GM21528 (cell line): ENCODE results near the gene PRDM16.

Source experiments
- ATAC-seq: cut with Tn5 transposase; IDR thresholded peaks from one replicate; pipeline ENCODE4 v1.9.1; 2021; ENCODE audit warnings: mild to moderate bottlenecking, moderate library complexity; ENCODE audit not compliant: unreplicated experiment, low FRiP score

PRDM16 gene

DNA sequence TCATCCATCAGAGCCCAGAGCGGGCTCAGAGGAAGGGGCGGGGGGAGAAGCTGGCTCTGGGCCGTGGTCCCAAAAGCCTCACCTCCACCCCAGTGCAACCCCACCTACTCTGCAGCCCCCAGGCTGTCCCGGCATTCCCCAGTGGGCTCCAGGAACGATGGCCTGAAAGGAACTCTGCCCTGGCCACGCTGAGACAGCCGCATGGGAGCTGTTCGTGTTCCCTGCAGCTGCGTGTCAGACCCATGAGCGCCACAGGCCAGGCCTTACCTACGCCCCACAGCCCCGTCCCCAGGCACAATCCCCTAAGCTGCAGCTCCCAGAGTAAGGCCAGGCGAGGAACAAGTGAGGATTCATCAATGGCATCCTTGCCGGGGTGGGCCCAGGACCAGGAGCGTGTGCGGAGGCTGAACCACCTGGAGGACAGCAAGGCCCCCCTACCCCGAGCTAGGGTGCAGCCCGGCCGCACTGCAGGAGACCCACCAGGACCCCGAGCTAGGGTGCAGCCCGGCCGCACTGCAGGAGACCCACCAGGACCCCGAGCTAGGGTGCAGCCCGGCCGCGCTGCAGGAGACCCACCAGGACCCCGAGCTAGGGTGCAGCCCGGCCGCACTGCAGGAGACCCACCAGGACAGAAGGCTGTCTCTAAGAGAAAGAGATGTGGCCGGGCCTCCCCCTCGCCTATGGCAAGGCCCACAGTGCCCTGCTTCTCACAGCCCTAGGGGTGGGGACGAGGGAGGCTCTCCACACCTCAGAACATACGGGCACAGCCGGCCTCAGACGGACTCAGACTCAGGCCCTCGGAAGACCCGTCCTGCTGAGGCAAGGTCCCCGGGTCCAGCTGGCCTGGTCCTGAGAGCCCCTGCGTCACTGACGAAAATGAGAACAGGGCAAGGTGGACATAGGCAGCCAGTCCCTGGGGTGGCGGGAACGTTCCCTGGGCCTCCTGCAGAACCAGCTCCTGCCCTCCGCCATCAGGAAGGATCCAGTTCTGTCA, 359.0 kb downstream of the PRDM16 start:
- no peak for ATAC-seq

DNA sequence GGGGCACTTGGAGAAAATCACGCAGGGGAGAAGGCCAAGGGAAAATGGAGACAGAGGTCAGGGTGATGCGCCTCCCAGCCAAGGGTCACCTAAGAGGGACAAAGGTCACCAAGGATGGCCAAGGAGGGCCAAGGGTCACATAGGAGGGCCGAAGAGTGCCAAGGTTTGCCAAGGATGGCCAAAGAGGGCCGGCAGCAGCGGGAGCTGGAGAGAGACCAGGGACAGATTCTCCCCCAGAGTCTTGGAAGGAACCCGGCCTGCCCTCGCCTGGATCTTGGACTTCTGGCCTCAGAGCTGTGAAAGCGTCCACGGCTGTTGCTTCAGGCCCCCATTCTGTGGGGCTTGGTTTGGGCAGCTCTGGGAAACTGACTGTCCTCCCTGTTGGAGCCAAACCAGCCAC, 359.9 kb downstream of the PRDM16 start:
- no peak for ATAC-seq

DNA sequence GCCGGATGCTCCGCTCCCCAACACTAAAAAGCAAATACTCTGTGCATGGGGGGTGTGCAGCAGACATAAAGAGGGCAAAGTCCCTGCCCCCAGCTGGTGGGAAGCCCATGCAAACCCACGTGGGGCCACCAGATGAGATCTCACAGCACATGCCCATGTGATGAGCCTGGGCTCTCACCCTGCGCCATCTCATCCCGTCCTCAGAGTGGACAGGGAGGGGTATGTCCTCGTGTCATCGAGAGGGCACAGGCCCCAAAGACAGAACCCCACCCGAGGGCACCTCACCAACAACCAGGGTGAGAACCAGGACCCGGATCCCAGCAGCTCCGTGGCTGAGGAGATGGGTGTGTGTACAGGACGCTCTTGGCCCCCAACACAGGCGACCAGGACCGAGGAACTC, 360.3 kb downstream of the PRDM16 start:
- no peak for ATAC-seq

DNA sequence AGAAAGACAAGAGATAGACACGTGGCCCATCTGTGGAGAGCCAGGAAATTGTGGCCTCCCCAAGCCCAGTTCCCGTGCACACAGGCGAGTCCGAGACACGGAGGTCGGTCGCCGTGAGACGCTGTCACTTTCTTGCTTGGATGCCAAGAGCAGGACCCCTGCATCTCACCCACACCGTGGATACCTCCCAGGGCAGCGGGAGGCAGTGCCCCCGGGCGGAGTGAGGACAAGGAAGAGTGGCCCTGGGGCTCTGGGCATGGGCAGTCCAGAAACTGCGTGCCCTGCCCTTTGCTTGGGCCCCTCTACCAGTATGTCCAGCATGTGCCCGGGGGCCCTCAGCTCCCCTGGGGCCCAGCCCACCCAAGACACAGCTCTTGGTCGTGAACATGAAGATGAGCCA, 360.8 kb downstream of the PRDM16 start:
- no peak for ATAC-seq

DNA sequence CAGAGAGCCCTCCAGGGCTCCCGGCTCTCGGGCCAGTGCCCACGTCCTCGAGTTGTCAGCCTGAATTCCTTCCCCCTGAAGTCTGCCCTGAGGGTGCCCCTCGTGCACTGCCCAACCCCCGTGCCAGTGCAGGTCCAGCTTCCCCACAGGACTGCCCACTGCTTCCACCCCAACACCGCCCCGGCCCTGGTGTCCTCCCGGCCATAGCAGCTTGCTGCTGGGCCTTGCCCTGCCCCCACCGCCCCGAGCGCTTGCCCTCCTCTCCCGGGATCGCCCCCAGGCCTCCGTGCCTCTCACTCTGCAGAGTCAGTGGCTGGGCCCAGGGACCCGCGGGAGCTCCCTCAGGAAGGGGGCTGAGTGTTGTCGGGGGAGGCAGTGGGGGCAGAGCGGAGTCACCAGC, 361.4 kb downstream of the PRDM16 start:
- no peak for ATAC-seq

DNA sequence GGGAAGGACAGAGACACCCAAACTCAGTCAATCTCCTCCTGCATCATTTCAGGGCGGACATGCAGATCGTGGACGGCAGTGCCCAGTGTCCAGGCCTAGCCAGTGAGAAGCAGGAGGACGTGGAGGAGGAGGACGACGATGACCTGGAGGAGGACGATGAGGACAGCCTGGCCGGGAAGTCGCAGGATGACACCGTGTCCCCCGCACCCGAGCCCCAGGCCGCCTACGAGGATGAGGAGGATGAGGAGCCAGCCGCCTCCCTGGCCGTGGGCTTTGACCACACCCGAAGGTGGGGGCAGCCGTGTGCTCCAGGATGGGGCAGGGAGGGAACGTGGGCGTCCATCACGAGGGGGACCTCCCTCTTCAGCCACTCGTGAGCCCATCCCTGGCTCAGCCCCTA, 361.8 kb downstream of the PRDM16 start:
- ATAC-seq: no peak

DNA sequence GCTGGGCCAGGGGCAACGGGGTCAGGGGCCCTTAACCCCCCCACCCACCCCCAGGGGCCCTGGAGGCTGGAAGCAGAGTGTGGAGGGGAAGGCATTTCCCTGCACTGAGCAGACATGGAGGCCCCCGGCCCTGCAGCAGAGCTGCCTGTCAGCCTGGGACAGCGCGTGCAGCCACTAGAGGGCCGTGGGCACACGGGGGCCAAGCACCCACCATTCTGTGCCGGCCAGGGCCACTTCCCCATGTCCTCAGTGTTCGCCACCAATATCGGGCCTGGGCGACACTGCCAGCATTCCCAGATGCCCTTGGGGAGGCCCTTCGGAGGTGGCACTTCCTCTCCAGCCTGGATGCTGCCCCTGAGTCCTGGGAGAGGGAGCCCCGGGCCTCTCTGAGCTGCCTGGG, 362.3 kb downstream of the PRDM16 start:
- ATAC-seq: no peak

DNA sequence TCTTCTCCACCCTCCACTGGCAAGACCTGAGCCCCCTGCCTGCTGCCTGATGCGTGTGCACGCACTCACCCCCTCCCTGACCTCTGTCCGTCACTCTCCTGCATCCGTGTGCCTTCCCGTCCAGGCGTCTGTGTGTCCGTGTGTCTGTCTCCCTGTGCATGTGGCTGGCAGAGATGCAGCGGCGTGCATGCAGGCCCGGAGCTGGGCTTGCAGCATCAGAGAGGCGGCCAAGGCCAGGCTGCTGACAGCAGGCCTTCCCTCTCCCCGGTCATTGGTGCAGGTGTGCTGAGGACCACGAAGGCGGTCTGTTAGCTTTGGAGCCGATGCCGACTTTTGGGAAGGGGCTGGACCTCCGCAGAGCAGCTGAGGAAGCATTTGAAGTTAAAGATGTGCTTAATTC, 362.7 kb downstream of the PRDM16 start:
- no peak for ATAC-seq

DNA sequence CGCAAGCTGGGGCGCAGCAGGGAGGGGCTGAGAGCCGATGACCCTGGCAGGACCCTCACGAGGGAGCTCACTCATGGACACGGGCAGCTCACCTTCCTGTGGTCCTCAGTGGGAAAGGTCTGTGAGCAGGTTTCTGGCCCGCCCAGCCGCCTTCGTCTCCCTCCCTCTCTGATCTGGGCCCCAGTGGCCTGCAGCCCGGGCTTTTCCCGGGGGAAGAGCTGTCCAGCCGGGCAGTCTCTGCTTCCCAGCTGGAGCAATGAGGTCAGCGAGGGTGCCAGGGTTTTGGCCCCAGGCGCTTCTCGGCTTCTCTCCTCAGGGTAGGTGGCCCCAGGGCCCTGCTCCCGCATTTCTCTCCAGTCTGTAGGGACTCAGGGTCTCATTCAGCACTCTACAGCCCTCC, 363.3 kb downstream of the PRDM16 start:
- no peak for ATAC-seq

DNA sequence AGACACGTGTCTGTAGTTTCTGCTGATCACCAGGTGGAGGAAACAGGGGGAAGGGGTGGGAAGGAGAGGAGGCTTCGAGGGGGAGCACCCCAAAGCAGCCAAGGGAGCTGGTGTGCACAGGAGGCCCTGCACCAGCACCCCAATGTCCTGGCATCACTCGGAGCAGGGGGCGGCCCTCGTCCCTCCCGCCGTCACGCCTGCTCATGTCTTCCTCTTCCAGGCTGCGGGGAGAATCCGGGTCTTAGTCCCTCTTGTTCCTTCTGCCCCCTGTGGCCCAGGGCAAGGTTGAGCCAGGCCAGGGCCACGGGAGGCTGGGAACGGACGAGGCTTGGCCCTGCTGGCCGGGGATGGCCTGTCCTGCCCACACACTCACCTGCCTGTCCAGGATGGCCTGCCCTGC, 364.1 kb downstream of the PRDM16 start:
- no peak for ATAC-seq

DNA sequence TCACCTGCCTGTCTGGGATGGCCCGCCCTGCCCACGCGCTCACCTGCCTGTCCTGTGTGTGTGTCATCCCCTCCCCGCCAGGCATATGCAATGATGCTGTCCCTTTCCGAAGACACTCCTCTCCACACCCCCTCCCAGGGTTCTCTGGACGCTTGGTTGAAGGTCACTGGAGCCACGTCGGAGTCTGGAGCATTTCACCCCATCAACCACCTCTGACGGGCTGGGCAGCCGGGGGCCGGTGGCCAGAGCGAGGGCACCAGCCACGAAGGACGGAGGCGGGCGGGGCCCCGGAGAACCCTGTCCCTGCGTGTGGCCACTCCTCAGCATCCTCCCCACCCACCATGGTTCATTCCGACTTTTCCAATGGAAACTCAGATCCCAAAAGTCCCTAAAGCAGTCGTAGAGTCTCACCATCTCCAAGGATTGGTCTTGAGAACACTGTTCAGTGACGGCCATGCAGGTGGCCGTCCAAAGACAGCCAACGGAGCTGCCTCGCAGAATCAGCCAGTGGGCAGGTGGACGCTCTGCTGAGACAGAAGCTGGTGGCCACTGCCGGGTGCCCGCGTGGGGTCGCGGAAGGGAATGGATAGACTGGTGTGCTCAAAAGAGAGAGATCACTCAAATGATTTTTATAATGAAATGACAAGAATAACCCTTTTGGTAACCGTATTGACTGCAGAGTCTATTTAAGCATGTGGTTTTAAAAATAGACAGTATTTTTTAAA, 364.8 kb downstream of the PRDM16 start:
- no peak for ATAC-seq

DNA sequence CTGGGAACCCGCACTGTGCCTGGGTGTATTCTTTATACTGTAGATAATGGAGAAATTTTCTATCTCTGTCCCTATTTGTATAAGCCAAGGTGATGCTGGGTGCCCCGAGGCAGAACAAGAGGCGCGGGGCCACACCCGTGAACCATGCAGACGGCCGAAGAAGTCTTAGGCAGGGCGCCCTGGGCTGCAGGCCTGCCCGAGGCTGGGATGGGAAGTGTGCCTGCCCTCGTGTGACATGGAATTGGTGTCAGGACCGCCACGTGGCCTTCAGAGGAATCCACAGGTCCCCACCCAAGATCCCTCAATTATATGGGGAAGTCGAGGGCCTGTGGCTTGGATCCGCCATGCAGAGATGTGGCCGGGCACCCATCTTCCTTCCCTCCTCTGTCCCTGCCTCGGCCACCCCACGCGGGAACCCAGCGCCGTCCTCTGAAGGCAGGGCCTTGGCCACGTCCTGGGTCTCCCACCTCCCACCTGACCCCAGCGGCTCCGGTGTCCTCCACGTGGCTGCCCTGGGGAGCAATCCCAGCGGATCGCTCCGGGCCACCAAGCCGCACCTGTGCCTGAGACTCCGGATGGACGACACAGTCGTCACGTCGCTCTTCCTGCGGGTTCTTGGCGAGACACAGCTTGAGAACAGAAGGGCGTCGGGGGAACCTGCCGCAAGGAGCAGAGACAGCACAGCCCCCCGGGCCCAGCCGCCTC, 365.6 kb downstream of the PRDM16 start:
- no peak for ATAC-seq

DNA sequence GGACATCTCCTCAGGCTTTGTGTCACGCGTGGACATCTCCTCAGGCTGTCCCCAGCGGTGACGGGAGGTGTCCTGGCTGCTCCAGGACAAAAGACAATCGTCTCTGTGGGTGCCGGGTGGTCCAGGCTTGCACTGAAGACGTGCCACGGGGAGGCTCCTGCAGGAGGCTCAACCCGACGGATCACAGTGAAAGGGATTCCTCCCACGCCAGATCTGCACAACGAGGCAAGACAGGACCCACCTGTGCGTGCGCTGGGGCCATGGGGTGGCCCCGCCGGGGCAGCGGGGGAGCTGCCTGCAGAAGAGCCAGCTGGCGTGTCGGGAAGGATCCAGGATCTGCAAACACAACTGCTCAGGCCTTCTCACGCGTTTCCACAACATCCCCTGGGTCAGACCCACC, 366.7 kb downstream of the PRDM16 start:
- no peak for ATAC-seq

DNA sequence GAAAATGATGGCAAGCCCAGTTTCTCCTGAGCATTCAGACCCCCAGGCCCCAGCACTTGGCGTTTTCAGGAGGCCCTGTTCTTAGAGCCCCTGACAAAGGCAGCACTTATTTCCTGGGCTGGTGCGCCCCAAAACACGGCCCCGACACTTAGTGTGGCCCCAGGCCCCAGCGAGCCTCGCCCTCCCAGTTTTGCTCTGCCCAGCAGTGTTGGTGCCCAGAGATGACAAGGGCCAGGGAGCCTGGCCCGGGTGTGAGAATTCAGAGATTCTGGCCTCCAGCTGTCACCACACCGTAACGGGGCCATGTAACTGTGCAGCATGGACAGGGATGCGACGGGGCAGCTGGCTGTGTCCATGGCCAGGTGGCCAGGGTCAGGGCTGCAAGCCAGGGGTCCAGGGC, 367.4 kb downstream of the PRDM16 start:
- ATAC-seq: no peak

DNA sequence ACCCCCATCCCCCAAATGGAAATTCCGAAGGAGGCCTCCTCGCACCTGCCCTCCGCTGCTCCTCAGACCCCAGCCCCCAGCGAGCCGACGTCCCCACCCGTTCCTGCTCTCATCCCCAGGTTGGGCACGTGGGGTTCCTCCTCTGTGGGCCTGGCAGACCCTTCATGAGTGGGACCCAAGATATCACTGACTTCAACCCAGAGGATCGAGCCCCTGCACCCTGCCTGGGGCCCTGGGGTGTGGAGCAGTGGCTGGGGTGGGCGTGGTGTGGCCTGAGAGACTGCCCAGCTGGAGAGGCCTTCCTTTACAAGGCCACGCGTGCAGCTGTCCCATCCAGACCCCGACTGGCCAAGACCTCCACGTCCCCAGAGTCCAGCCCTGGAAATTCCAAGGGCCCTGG, 367.9 kb downstream of the PRDM16 start:
- ATAC-seq: no peak

DNA sequence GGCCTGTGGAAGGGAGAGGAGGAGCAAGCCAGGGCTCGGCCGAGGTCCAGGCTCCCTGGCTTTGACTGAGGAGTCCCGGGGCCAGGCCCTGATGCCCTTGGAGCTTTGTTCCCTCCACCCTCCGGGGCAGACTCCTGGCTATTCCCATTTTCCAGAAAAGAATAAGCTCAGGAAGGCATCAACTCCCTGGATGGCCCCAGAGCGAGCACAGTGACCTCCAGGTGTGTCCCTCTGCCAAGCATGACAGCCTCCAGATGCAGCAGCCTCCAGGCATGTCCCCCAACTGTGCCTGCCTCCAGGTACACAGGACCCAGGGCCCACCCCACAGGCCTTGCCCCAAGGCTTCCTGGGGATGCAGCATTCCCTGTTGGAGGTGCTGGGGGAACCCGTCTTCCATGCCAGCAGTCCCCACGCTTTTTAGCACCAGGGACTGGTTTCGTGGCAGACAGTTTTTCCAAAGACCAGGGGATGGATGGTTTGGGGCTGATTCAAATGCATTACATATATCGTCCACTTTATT, 369.7 kb downstream of the PRDM16 start:
- ATAC-seq: no peak

DNA sequence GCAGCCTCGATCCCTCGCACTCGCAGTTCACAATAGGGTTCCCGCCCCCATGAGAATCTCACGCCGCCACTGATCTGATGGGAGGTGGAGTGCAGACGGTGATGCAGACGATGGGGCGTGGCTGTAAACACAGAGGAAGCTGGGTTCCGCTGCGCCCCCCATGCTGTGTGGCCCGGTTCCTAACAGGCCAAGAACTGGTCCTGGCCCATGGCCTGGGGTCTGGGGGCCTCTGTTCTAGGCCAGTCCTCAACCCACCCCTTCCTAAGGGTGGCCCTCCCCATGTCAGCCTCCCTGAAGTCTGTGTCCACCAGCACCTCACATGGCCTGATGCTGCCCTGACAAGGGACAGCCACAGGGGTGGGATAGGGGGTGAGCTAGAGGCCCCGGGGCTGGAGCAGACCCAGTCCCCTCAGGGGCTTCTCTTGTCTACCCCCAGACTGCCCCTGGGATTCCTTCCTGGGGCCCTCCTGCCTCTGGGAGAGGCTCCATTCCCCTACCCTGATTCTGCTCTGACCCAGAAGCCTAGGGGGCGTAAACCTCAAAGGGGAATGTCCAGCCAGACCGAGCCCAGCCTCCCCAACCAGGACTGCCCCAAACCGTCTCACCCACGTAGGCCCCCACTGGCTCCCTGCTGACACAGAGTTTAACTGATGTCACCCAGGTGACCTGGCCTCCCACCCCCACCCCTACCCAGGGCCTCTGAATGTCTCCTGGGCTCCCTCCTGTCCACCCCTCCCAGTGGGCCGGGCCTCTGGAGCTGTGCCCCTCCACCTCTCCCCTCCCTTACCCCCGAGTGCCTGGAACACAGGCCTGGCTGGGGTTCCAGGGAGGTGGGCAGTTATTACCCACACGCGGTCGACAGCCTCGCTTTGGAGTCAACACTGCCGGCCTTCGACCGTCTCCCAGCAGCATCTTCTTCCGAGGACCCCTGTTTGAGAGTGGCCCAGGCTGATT, 370.6 kb downstream of the PRDM16 start:
- ATAC-seq: no peak

DNA sequence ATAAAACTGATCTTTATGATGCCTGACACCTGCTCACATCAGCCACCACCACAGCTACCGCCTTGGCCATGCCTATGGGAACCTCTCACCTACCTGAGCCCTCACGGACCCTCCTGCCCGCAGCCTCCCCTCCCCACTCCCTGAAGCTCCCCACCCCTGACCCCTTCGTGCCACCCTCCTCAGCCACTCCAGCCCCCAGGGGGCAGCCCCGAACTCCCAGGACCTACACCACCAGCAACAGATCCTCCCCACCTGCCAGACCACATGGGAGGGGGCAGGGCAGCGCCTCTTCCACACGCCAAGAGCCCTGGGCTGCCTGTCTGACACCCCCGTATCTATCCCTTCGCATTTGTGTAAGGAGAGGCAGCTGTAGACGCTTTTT, 371.3 kb downstream of the PRDM16 start:
- no peak for ATAC-seq

DNA sequence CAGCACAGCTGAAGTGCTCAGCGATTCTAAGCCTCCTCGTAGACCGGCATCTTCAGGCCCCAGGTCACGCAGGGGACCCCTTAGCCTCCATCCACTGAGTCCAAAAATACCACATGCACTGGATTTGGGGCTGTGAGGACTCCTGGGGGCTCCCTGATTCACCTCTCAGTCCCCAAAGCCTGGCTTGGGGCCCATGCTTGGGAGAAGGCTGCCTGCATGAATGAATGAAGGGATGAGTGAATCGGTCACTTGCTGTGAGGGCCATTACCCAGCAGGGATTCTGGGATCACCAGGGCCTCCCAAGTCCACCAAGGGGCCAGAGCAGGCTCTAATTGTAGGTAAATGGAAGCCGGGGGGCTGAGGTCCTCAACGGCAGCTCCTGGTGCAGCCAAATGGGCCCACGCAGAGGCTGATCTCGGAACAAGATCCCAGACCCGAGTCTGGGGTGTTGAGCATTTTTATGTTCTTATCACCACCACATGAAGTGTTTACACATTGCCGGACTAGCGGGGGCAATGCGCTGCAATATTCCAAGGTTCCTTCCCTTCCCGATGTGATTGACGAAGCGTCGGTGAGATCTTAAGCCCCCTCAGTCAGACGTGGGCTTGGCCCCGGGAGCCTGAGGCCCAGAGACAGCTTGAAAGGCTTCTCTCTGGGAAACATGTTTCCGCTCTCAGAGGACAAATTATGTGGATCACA, 371.9 kb downstream of the PRDM16 start:
- no peak for ATAC-seq
